Type B pancreatic cell (in vitro differentiated cells): Measurements from ENCODE around the gene IRF3. TPM values are rescaled to one million over a fixed set of nuclear protein-coding genes. Genes with fewer than 3 reads are reported as not detected.

Experiments
- DNase-seq: peaks from one replicate; pipeline ENCODE4 v3.0.0; 2021; ENCODE audit warnings: mixed read lengths; ENCODE audit not compliant: unreplicated experiment; ENCODE audit errors: extremely low spot score
- H3K27ac Mint-ChIP-seq: 2 replicates; pipeline ENCODE4 v1.8.0; 2021; ENCODE audit warnings: mild to moderate bottlenecking, mixed read lengths
- H3K27me3 Mint-ChIP-seq: 2 replicates; pipeline ENCODE4 v1.8.0; 2021; ENCODE audit warnings: mixed read lengths
- H3K36me3 Mint-ChIP-seq: 2 replicates; pipeline ENCODE4 v1.8.0; 2021; ENCODE audit warnings: mixed read lengths
- H3K4me1 Mint-ChIP-seq: one replicate; pipeline ENCODE4 v1.8.0; 2021; ENCODE audit warnings: mixed read lengths; ENCODE audit not compliant: unreplicated experiment
- H3K4me3 Mint-ChIP-seq: 2 replicates; pipeline ENCODE4 v1.8.0; 2021; ENCODE audit warnings: mild to moderate bottlenecking, mixed read lengths
- H3K9me3 Mint-ChIP-seq: 2 replicates; pipeline ENCODE4 v1.8.0; 2021; ENCODE audit warnings: mixed read lengths
- CTCF ChIP-seq: fragments of 200-600 bp; sonication (generic); conservative IDR thresholded peaks from 2 replicates; pipeline ENCODE4 v1.5.0; 2021; ENCODE audit warnings: antibody characterized with exemption, mild to moderate bottlenecking
- total RNA-seq: library from RNA; stranded (reverse); gene quantifications from 2 replicates; pipeline ENCODE4 v1.2.1, GENCODE V29; 2021; ENCODE audit warnings: low replicate concordance

IRF3 gene
- total RNA-seq, 1 donor from 2014 or later = 81.4 TPM

- no peak for DNase-seq
- H3K4me1 Mint-ChIP-seq = peaks cover 30% of the 10 kb centered on the region
- H3K36me3 Mint-ChIP-seq = peaks cover 4% of the 10 kb centered on the region
- H3K27me3 Mint-ChIP-seq = no peaks in the 10 kb centered on the region
- H3K9me3 Mint-ChIP-seq = no peaks in the 10 kb centered on the region
- peak overlapping the region; percentile 97 for H3K27ac Mint-ChIP-seq
- H3K4me3 Mint-ChIP-seq = peak overlapping the region; percentile 99
- TF ChIP-seq CTCF = no peak
Measured at GRCh38 chr19:49667473-49667872, 1.8 kb upstream of the IRF3 start.

GRCh38 chr19:49666120-49666444 lies 425 bp upstream of the IRF3 start:
- Mint-ChIP-seq H3K4me1 (peaks cover 22% of the 10 kb centered on the region), H3K27ac (peak overlapping the region; percentile 97), H3K9me3 (no peaks in the 10 kb centered on the region), H3K36me3 (peaks cover 4% of the 10 kb centered on the region), H3K4me3 (peak overlapping the region; percentile 99), H3K27me3 (no peaks in the 10 kb centered on the region)
- DNase-seq = no peak
- peak; percentile 51 for TF ChIP-seq CTCF

- H3K27me3 Mint-ChIP-seq = no peaks in the 10 kb centered on the region
- peak overlapping the region; percentile 99 for H3K4me3 Mint-ChIP-seq
- TF ChIP-seq CTCF = no peak
- H3K9me3 Mint-ChIP-seq = no peaks in the 10 kb centered on the region
- DNase-seq = no peak
- H3K4me1 Mint-ChIP-seq = peaks cover 22% of the 10 kb centered on the region
- peaks cover 9% of the 10 kb centered on the region for H3K36me3 Mint-ChIP-seq
- peak overlapping the region; percentile 97 for H3K27ac Mint-ChIP-seq
Measured at GRCh38 chr19:49665036-49665350, 664 bp downstream of the IRF3 start.

- TF ChIP-seq CTCF = peak; percentile 53
- Mint-ChIP-seq H3K9me3 (no peaks in the 10 kb centered on the region), H3K27me3 (no peaks in the 10 kb centered on the region), H3K4me1 (peaks cover 22% of the 10 kb centered on the region), H3K4me3 (peak overlapping the region; percentile 99), H3K36me3 (peaks cover 6% of the 10 kb centered on the region), H3K27ac (peak overlapping the region; percentile 97)
- DNase-seq = peak; percentile 88
Measured at GRCh38 chr19:49664171-49665035, 1.3 kb downstream of the IRF3 start.

GRCh38 chr19:49663224-49663623 lies 2.4 kb downstream of the IRF3 start:
- Mint-ChIP-seq H3K36me3 (peaks cover 6% of the 10 kb centered on the region), H3K4me1 (peaks cover 22% of the 10 kb centered on the region), H3K4me3 (peak overlapping the region; percentile 34), H3K27ac (peak overlapping the region; percentile 97), H3K9me3 (no peaks in the 10 kb centered on the region), H3K27me3 (no peaks in the 10 kb centered on the region)
- no peak for TF ChIP-seq CTCF
- DNase-seq = no peak
